ENCODE results near the gene EPN2.

EPN2 gene

GRCh38 chr17:19288453-19288852 lies 51.3 kb downstream of the EPN2 start:
- Histone ChIP-seq H2BK120ac (ENCODE audit: low read depth, low read length) (no peak overlapping the region), H4K91ac (ENCODE audit: low read length) (no peak overlapping the region), H2AFZ (ENCODE audit: low read depth, low read length) (no peak overlapping the region)

GRCh38 chr17:19290066-19290705 lies 53.0 kb downstream of the EPN2 start:
- no peak overlapping the region for H3K23ac ChIP-seq (ENCODE audit: low read length in 2 of 2)
- H2BK12ac ChIP-seq (ENCODE audit: low read length in 2 of 2), result peak overlapping the region in 1 of 2 experiments; percentile 10
- no peak overlapping the region for H3K4me3 ChIP-seq (ENCODE audit: insufficient read depth in 1 of 2, low read depth in 1 of 2, low read length in 2 of 2)
- H4K8ac ChIP-seq (ENCODE audit: low read length), result no peak overlapping the region
- H3K4me1 ChIP-seq (ENCODE audit: control insufficient read depth, insufficient read depth, low read depth, low read length), result peaks cover 38% of the 10 kb centered on the region
- H3K4me2 ChIP-seq (ENCODE audit: low read length, poor library complexity, severe bottlenecking), result no peak overlapping the region
- no peaks in the 10 kb centered on the region for H3K27me3 ChIP-seq (ENCODE audit: control insufficient read depth in 1 of 2, insufficient read depth in 1 of 2, low read length in 2 of 2)
- H3K18ac ChIP-seq (ENCODE audit: low read depth in 1 of 2, low read length in 2 of 2), result peak overlapping the region in 1 of 2 experiments; percentile 60
- H2BK15ac ChIP-seq (ENCODE audit: low read depth, poor library complexity, severe bottlenecking), result no peak overlapping the region
- no peak overlapping the region for H3K27ac ChIP-seq (ENCODE audit: low read length, poor library complexity, severe bottlenecking)
- H2AK5ac ChIP-seq (ENCODE audit: low read length, severe bottlenecking), result peak overlapping the region; percentile 36
- H3K14ac ChIP-seq (ENCODE audit: low read length in 2 of 2), result peak overlapping the region in 1 of 2 experiments; percentile 94
- H3K79me1 ChIP-seq (replicated peaks; ENCODE audit: low read length, poor library complexity, severe bottlenecking), result peaks cover 47% of the 10 kb centered on the region
- DNase-seq, result no peak
- H3K9ac ChIP-seq (ENCODE audit: low read length), result no peak overlapping the region
- no peak overlapping the region for H2BK5ac ChIP-seq (ENCODE audit: low read depth, low read length, poor library complexity, severe bottlenecking)
- H3K36me3 ChIP-seq (ENCODE audit: control insufficient read depth in 1 of 2, insufficient read depth in 2 of 2, low read depth in 1 of 2, low read length in 2 of 2), result peaks cover 21 to 27% of the 10 kb centered on the region in 2 experiments
- no peak overlapping the region for H4K91ac ChIP-seq (ENCODE audit: low read length)
- H2BK120ac ChIP-seq (ENCODE audit: low read depth, low read length), result no peak overlapping the region
- H3K4ac ChIP-seq (ENCODE audit: low read depth in 1 of 2, low read length in 2 of 2), result no peak overlapping the region
- 74% methylated on average over 9 of the region's 9 CpGs for WGBS
- no peaks in the 10 kb centered on the region for H3K9me3 ChIP-seq (ENCODE audit: control insufficient read depth, low read length)
- no peak overlapping the region for H2AFZ ChIP-seq (ENCODE audit: low read depth, low read length)

More at GRCh38 chr17:19288453-19288852, 51.3 kb downstream of the EPN2 start:
- WGBS, result 48% methylated on average over 5 of the region's 5 CpGs
- Histone ChIP-seq H3K27ac (ENCODE audit: low read length, poor library complexity, severe bottlenecking) (no peak overlapping the region), H2BK5ac (ENCODE audit: low read depth, low read length, poor library complexity, severe bottlenecking) (no peak overlapping the region), H3K36me3 (ENCODE audit: control insufficient read depth in 1 of 2, insufficient read depth in 2 of 2, low read depth in 1 of 2, low read length in 2 of 2) (peaks cover 26 to 40% of the 10 kb centered on the region in 2 experiments), H3K4me2 (ENCODE audit: low read length, poor library complexity, severe bottlenecking) (no peak overlapping the region), H3K4ac (ENCODE audit: low read depth in 1 of 2, low read length in 2 of 2) (no peak overlapping the region), H4K8ac (ENCODE audit: low read length) (no peak overlapping the region), H3K9ac (ENCODE audit: low read length) (no peak overlapping the region), H3K14ac (ENCODE audit: low read length in 2 of 2) (no peak overlapping the region), H2AK5ac (ENCODE audit: low read length, severe bottlenecking) (no peak overlapping the region), H3K4me3 (ENCODE audit: insufficient read depth in 1 of 2, low read depth in 1 of 2, low read length in 2 of 2) (no peak overlapping the region), H2BK12ac (ENCODE audit: low read length in 2 of 2) (no peak overlapping the region), H3K79me1 (replicated peaks; ENCODE audit: low read length, poor library complexity, severe bottlenecking) (peaks cover 44% of the 10 kb centered on the region), H3K9me3 (ENCODE audit: control insufficient read depth, low read length) (no peaks in the 10 kb centered on the region), H3K4me1 (ENCODE audit: control insufficient read depth, insufficient read depth, low read depth, low read length) (peaks cover 43% of the 10 kb centered on the region), H3K18ac (ENCODE audit: low read depth in 1 of 2, low read length in 2 of 2) (no peak overlapping the region), H3K27me3 (ENCODE audit: control insufficient read depth in 1 of 2, insufficient read depth in 1 of 2, low read length in 2 of 2) (no peaks in the 10 kb centered on the region), H2BK15ac (ENCODE audit: low read depth, poor library complexity, severe bottlenecking) (no peak overlapping the region), H3K23ac (ENCODE audit: low read length in 2 of 2) (no peak overlapping the region)
- DNase-seq, result no peak

GRCh38 chr17:19291646-19292376 lies 54.6 kb downstream of the EPN2 start:
- Histone ChIP-seq H3K9ac (ENCODE audit: low read length) (no peak overlapping the region), H4K91ac (ENCODE audit: low read length) (no peak overlapping the region), H3K4me1 (ENCODE audit: control insufficient read depth, insufficient read depth, low read depth, low read length) (peaks cover 29% of the 10 kb centered on the region), H3K18ac (ENCODE audit: low read depth in 1 of 2, low read length in 2 of 2) (no peak overlapping the region), H2AK5ac (ENCODE audit: low read length, severe bottlenecking) (no peak overlapping the region), H3K9me3 (ENCODE audit: control insufficient read depth, low read length) (no peaks in the 10 kb centered on the region), H2BK12ac (ENCODE audit: low read length in 2 of 2) (peak overlapping the region in 1 of 2 experiments; percentile 48), H3K4me3 (ENCODE audit: insufficient read depth in 1 of 2, low read depth in 1 of 2, low read length in 2 of 2) (no peak overlapping the region), H3K4me2 (ENCODE audit: low read length, poor library complexity, severe bottlenecking) (no peak overlapping the region), H2BK15ac (ENCODE audit: low read depth, poor library complexity, severe bottlenecking) (no peak overlapping the region), H3K36me3 (ENCODE audit: control insufficient read depth in 1 of 2, insufficient read depth in 2 of 2, low read depth in 1 of 2, low read length in 2 of 2) (peaks cover 13 to 19% of the 10 kb centered on the region in 2 experiments), H3K27ac (ENCODE audit: low read length, poor library complexity, severe bottlenecking) (no peak overlapping the region), H2AFZ (ENCODE audit: low read depth, low read length) (no peak overlapping the region), H3K14ac (ENCODE audit: low read length in 2 of 2) (no peak overlapping the region), H2BK5ac (ENCODE audit: low read depth, low read length, poor library complexity, severe bottlenecking) (no peak overlapping the region), H3K4ac (ENCODE audit: low read depth in 1 of 2, low read length in 2 of 2) (no peak overlapping the region), H3K27me3 (ENCODE audit: control insufficient read depth in 1 of 2, insufficient read depth in 1 of 2, low read length in 2 of 2) (no peaks in the 10 kb centered on the region), H3K23ac (ENCODE audit: low read length in 2 of 2) (no peak overlapping the region), H3K79me1 (replicated peaks; ENCODE audit: low read length, poor library complexity, severe bottlenecking) (peaks cover 40% of the 10 kb centered on the region), H4K8ac (ENCODE audit: low read length) (no peak overlapping the region), H2BK120ac (ENCODE audit: low read depth, low read length) (no peak overlapping the region)
- WGBS, result 88% methylated on average over 11 of the region's 12 CpGs
- no peak for DNase-seq

DNA sequence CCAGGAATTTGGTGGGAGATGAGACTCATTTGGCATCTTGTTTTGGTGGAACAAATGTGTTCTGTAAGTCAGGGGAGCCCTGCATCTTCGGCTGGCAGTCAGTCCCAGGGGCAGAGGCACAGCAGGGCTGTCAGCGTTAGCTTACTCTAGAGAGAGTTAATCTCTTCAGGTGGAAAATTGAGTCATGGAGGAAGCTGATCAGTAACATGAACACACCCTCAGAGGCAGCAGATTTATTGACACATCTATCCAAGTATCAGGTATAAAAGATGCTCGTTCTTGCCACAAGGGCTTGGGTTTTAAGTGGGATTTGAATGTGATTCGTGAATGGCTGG lies 55.2 kb downstream of the EPN2 start:
- Histone ChIP-seq H3K4me3 (ENCODE audit: insufficient read depth in 1 of 2, low read depth in 1 of 2, low read length in 2 of 2) (no peak overlapping the region), H2BK5ac (ENCODE audit: low read depth, low read length, poor library complexity, severe bottlenecking) (no peak overlapping the region), H3K27me3 (ENCODE audit: control insufficient read depth in 1 of 2, insufficient read depth in 1 of 2, low read length in 2 of 2) (no peaks in the 10 kb centered on the region), H2AK5ac (ENCODE audit: low read length, severe bottlenecking) (no peak overlapping the region), H2BK15ac (ENCODE audit: low read depth, poor library complexity, severe bottlenecking) (no peak overlapping the region), H3K4me1 (ENCODE audit: control insufficient read depth, insufficient read depth, low read depth, low read length) (peaks cover 26% of the 10 kb centered on the region), H4K8ac (ENCODE audit: low read length) (no peak overlapping the region), H3K4me2 (ENCODE audit: low read length, poor library complexity, severe bottlenecking) (no peak overlapping the region), H3K4ac (ENCODE audit: low read depth in 1 of 2, low read length in 2 of 2) (no peak overlapping the region), H3K23ac (ENCODE audit: low read length in 2 of 2) (no peak overlapping the region), H3K27ac (ENCODE audit: low read length, poor library complexity, severe bottlenecking) (no peak overlapping the region), H3K14ac (ENCODE audit: low read length in 2 of 2) (no peak overlapping the region), H2BK120ac (ENCODE audit: low read depth, low read length) (no peak overlapping the region), H3K36me3 (ENCODE audit: control insufficient read depth in 1 of 2, insufficient read depth in 2 of 2, low read depth in 1 of 2, low read length in 2 of 2) (peaks cover 9 to 19% of the 10 kb centered on the region in 2 experiments), H4K91ac (ENCODE audit: low read length) (no peak overlapping the region), H3K18ac (ENCODE audit: low read depth in 1 of 2, low read length in 2 of 2) (no peak overlapping the region), H3K9me3 (ENCODE audit: control insufficient read depth, low read length) (no peaks in the 10 kb centered on the region), H3K79me1 (replicated peaks; ENCODE audit: low read length, poor library complexity, severe bottlenecking) (peaks cover 38% of the 10 kb centered on the region), H2AFZ (ENCODE audit: low read depth, low read length) (no peak overlapping the region), H2BK12ac (ENCODE audit: low read length in 2 of 2) (no peak overlapping the region), H3K9ac (ENCODE audit: low read length) (no peak overlapping the region)
- no peak for DNase-seq
- 98% methylated on average over 4 of the region's 4 CpGs for WGBS

Data from mesenchymal stem cell (in vitro differentiated cells and primary cell).